Liver (tissue), 9 donors: ENCODE results near the gene IMPA2. TPM values are rescaled to one million over a fixed set of nuclear protein-coding genes. Genes with fewer than 3 reads are reported as not detected.

ENCODE experiments used
- DNase-seq: peaks from one replicate; pipeline ENCODE4 v3.0.0-alpha.2; 2017; ENCODE audit warnings: low spot score
- H3K27ac ChIP-seq, 2 donors: one replicate each; pipeline ENCODE4 v1.7.0; 2013; ENCODE audit warnings: inconsistent platforms in 2 of 2, low read length in 2 of 2, control low read depth in 1 of 2, low read depth in 1 of 2, mild to moderate bottlenecking in 1 of 2
- H3K27me3 ChIP-seq, 4 donors: one replicate each; pipeline versions ENCODE4 v1.6.1 to v1.7.0; 2013; ENCODE audit warnings: low read length in 3 of 4, inconsistent platforms in 1 of 4, mild to moderate bottlenecking in 1 of 4, moderate library complexity in 1 of 4; ENCODE audit not compliant: control insufficient read depth in 4 of 4, insufficient read depth in 4 of 4
- H3K36me3 ChIP-seq, 4 donors: one replicate each; pipeline versions ENCODE4 v1.6.1 to v1.7.0; 2013; ENCODE audit warnings: low read length in 3 of 4, mild to moderate bottlenecking in 3 of 4, low read depth in 1 of 4, moderate library complexity in 1 of 4; ENCODE audit not compliant: control insufficient read depth in 4 of 4, insufficient read depth in 3 of 4
- H3K4me1 ChIP-seq, 4 donors: one replicate each; pipeline versions ENCODE4 v1.6.1 to v1.7.0; 2013; ENCODE audit warnings: low read length in 3 of 4, mild to moderate bottlenecking in 3 of 4, moderate library complexity in 1 of 4; ENCODE audit not compliant: control insufficient read depth in 4 of 4, insufficient read depth in 4 of 4
- H3K4me3 ChIP-seq, 3 donors: one replicate each; pipeline versions ENCODE4 v1.6.1 to v1.7.0; 2013; ENCODE audit warnings: low read length in 3 of 3, control low read depth in 1 of 3, low read depth in 1 of 3, mild to moderate bottlenecking in 1 of 3
- H3K9ac ChIP-seq, 2 donors: one replicate each; pipeline ENCODE4 v1.7.0; 2013; ENCODE audit warnings: low read length in 2 of 2, mild to moderate bottlenecking in 2 of 2, moderate library complexity in 2 of 2, control low read depth in 1 of 2, low read depth in 1 of 2
- H3K9me3 ChIP-seq, 4 donors: one replicate each; pipeline versions ENCODE4 v1.6.1 to v1.7.0; 2013; ENCODE audit warnings: low read length in 3 of 4; ENCODE audit not compliant: control insufficient read depth in 4 of 4
- EGR1 ChIP-seq, 2 donors: IDR thresholded peaks; 2 replicates each; pipeline ENCODE4 v1.6.1; 2016 to 2018; ENCODE audit warnings: antibody characterized with exemption in 2 of 2, low read depth in 2 of 2
- FOXA2 ChIP-seq: IDR thresholded peaks from 2 replicates; pipeline ENCODE4 v1.6.1; 2016; ENCODE audit warnings: antibody characterized with exemption
- GABPA ChIP-seq, 2 donors: IDR thresholded peaks in 1 of 2; conservative IDR thresholded peaks in 1 of 2; 2 replicates each; pipeline ENCODE4 v1.6.1; 2016; ENCODE audit warnings: antibody characterized with exemption in 2 of 2, mild to moderate bottlenecking in 1 of 2, moderate library complexity in 1 of 2
- HNF4A ChIP-seq, 2 donors: conservative IDR thresholded peaks; 2 replicates each; pipeline ENCODE4 v1.6.1; 2016; ENCODE audit warnings: antibody characterized with exemption in 2 of 2, mild to moderate bottlenecking in 2 of 2
- HNF4G ChIP-seq: IDR thresholded peaks from 2 replicates; pipeline ENCODE4 v1.6.1; 2016; ENCODE audit warnings: antibody characterized with exemption
- JUND ChIP-seq, 2 donors: IDR thresholded peaks; 2 replicates each; pipeline ENCODE4 v1.6.1; 2016; ENCODE audit warnings: antibody characterized with exemption in 2 of 2
- NR2F2 ChIP-seq: IDR thresholded peaks from 2 replicates; pipeline ENCODE4 v1.6.1; 2016; ENCODE audit warnings: antibody characterized with exemption
- RXRA ChIP-seq, 2 donors: IDR thresholded peaks; 2 replicates each; pipeline ENCODE4 v1.6.1; 2017 to 2018; ENCODE audit warnings: antibody characterized with exemption in 2 of 2, mild to moderate bottlenecking in 1 of 2
- SP1 ChIP-seq: IDR thresholded peaks from 2 replicates; pipeline ENCODE4 v1.6.1; 2018; ENCODE audit warnings: antibody characterized with exemption, mild to moderate bottlenecking
- TAF1 ChIP-seq: conservative IDR thresholded peaks from 2 replicates; pipeline ENCODE4 v1.6.1; 2016; ENCODE audit warnings: antibody characterized with exemption, mild to moderate bottlenecking
- YY1 ChIP-seq: IDR thresholded peaks from 2 replicates; pipeline ENCODE4 v1.6.1; 2016; ENCODE audit warnings: antibody characterized with exemption, mild to moderate bottlenecking
- WGBS: extraction: QIAGEN DNeasy Blood & Tissue Kit; methylation state at CpG from one replicate; pipeline ENCODE4 v1.1.7; 2013; 5-methylcytosine and 5-hydroxymethylcytosine counted together
- polyA plus RNA-seq, 2 donors: library from polyadenylated mRNA; stranded (reverse) in 1 of 2; unstranded in 1 of 2; fragments of 200-250 nt in 1 of 2; fragments of >200 nt in 1 of 2; fragmentation: Nextera tagmentation in 1 of 2; extraction: Ambion mirVana in 1 of 2; gene quantifications; one replicate each; pipeline versions ENCODE4 v1.2.1 to v1.2.3, GENCODE V29; 2013 to 2015
- total RNA-seq, 2 donors: library from RNA; depleted of rRNA; stranded (reverse); fragments of >200 nt; gene quantifications; one replicate each; pipeline ENCODE4 v1.2.3, GENCODE V29; 2014
- TF ChIP-seq, protein P1 (sequence below): IDR thresholded peaks from 2 replicates; pipeline ENCODE4 v1.6.1; 2016; ENCODE audit warnings: antibody characterized with exemption
- TF ChIP-seq, protein P2 (sequence below): IDR thresholded peaks from 2 replicates; pipeline ENCODE4 v1.6.1; 2016; ENCODE audit warnings: antibody characterized with exemption
- TF ChIP-seq, protein P3 (sequence below): IDR thresholded peaks from 2 replicates; pipeline ENCODE4 v1.6.1; 2016; ENCODE audit warnings: antibody characterized with exemption, mild to moderate bottlenecking
- donor health status: healthy.
- donor health status: healthy.
- donor health status: healthy.
- donor health status: healthy.
- donor health status: healthy.

The IMPA2 gene
- total and polyA plus RNA-seq, 4 donors, result 27.5 to 55.8 (median 48.2) TPM

DNA sequence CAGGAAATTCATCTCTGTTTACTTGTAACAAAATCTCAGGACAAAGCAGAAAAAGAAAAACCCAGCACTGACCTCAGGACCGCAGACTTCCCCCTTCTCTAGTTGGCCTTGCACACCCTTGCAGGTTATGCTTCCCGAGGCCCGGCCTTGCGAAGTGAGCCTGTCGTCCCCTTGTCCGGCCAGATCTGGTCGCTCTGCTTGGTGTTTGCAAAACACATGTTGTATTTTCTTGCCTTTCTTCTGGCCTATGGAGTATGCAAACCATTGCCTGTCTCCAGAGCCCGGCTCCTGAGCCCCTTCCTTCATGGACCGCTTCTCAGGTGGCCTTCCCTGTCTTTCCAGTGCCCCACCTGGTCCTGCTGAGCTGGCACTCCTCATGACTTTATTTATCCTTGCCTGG, 4.8 kb downstream of the IMPA2 start (continued):
- TF ChIP-seq, protein P1, sequence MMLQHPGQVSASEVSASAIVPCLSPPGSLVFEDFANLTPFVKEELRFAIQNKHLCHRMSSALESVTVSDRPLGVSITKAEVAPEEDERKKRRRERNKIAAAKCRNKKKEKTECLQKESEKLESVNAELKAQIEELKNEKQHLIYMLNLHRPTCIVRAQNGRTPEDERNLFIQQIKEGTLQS, result no peak
- TF ChIP-seq, protein P2, sequence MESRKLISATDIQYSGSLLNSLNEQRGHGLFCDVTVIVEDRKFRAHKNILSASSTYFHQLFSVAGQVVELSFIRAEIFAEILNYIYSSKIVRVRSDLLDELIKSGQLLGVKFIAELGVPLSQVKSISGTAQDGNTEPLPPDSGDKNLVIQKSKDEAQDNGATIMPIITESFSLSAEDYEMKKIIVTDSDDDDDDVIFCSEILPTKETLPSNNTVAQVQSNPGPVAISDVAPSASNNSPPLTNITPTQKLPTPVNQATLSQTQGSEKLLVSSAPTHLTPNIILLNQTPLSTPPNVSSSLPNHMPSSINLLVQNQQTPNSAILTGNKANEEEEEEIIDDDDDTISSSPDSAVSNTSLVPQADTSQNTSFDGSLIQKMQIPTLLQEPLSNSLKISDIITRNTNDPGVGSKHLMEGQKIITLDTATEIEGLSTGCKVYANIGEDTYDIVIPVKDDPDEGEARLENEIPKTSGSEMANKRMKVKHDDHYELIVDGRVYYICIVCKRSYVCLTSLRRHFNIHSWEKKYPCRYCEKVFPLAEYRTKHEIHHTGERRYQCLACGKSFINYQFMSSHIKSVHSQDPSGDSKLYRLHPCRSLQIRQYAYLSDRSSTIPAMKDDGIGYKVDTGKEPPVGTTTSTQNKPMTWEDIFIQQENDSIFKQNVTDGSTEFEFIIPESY, result no peak
- TF ChIP-seq EGR1 (IDR thresholded peaks at IDR 0.05; ENCODE audit: low read depth in 2 of 2), result no peak

DNA sequence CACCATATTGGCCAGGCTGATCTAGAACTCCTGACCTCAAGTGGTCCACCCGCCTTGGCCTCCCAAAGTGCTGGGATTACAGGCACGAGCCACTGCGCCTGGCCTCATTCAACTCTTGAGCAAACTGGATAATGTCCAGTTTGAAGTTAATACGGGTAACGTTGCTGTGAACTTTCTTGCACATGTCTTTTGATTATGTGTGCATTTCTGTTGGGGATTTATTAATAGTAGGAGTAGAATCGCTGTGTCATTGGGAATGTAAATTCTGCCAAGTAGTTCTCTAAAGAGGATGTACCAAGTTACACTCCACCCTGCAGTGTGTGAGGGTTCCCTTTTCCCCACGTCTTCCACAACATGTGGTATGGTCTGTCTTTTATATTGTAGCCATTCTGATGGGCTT, 6.2 kb downstream of the IMPA2 start:
- Histone ChIP-seq H3K4me1 (peaks cover 5 to 16% (median 9%) of the 10 kb centered on the region in 4 donors), H3K36me3 (no peaks in the 10 kb centered on the region), H3K27me3 (no peaks in the 10 kb centered on the region), H3K9ac (no peak overlapping the region), H3K27ac (no peak overlapping the region), H3K4me3 (no peak overlapping the region), H3K9me3 (no peaks in the 10 kb centered on the region)
- 58% methylated on average over 7 of the region's 7 CpGs for WGBS
- TF ChIP-seq, protein P3, sequence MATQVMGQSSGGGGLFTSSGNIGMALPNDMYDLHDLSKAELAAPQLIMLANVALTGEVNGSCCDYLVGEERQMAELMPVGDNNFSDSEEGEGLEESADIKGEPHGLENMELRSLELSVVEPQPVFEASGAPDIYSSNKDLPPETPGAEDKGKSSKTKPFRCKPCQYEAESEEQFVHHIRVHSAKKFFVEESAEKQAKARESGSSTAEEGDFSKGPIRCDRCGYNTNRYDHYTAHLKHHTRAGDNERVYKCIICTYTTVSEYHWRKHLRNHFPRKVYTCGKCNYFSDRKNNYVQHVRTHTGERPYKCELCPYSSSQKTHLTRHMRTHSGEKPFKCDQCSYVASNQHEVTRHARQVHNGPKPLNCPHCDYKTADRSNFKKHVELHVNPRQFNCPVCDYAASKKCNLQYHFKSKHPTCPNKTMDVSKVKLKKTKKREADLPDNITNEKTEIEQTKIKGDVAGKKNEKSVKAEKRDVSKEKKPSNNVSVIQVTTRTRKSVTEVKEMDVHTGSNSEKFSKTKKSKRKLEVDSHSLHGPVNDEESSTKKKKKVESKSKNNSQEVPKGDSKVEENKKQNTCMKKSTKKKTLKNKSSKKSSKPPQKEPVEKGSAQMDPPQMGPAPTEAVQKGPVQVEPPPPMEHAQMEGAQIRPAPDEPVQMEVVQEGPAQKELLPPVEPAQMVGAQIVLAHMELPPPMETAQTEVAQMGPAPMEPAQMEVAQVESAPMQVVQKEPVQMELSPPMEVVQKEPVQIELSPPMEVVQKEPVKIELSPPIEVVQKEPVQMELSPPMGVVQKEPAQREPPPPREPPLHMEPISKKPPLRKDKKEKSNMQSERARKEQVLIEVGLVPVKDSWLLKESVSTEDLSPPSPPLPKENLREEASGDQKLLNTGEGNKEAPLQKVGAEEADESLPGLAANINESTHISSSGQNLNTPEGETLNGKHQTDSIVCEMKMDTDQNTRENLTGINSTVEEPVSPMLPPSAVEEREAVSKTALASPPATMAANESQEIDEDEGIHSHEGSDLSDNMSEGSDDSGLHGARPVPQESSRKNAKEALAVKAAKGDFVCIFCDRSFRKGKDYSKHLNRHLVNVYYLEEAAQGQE, result no peak
- TF ChIP-seq, protein P1, result no peak
- TF ChIP-seq SP1, result peak; percentile 19
- no peak for TF ChIP-seq FOXA2
- TF ChIP-seq NR2F2, result peak; percentile 42
- peak in 1 of 2 donors; percentile 45 for TF ChIP-seq RXRA (IDR thresholded peaks at IDR 0.05)
- no peak for TF ChIP-seq HNF4A (conservative IDR thresholded peaks at IDR 0.05)
- no peak for TF ChIP-seq TAF1
- TF ChIP-seq JUND (IDR thresholded peaks at IDR 0.05), result no peak
- no peak for DNase-seq

DNA sequence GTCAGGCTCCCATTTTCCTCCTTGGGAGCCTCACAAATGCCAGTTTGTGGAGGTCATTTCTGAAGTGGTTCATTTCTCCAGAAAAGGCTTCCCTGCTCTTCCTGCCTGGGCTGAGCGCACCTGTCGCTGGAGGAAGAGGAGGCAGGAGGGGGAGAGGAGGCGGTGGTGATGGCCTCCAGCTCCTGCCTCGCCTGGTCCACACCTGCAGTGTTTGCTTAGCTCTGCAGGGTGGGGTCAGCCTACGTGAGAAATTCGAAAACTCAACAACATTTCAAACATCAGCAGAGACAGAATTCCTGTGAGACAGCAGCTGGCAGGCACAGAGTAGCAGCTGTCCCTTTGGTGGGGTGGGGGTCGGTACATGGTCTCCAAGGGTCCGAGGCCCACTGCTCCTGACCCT, 7.9 kb downstream of the IMPA2 start:
- Histone ChIP-seq H3K4me1 (peaks cover 0 to 6% (median 2%) of the 10 kb centered on the region in 4 donors), H3K4me3 (no peak overlapping the region), H3K36me3 (no peaks in the 10 kb centered on the region), H3K9me3 (no peaks in the 10 kb centered on the region), H3K9ac (no peak overlapping the region), H3K27ac (no peak overlapping the region), H3K27me3 (no peaks in the 10 kb centered on the region)
- no peak for DNase-seq
- WGBS, result 84% methylated on average over 8 of the region's 8 CpGs
- TF ChIP-seq RXRA (IDR thresholded peaks at IDR 0.05), result no peak
- TF ChIP-seq YY1, result no peak
- no peak for TF ChIP-seq JUND (IDR thresholded peaks at IDR 0.05)
- TF ChIP-seq, protein P1, result no peak
- TF ChIP-seq SP1, result no peak
- TF ChIP-seq GABPA (IDR thresholded peaks at IDR 0.05 in 1 of 2, conservative IDR thresholded peaks at IDR 0.05 in 1 of 2), result no peak
- no peak for TF ChIP-seq HNF4G
